NB4 (cell line): ENCODE measurements around the gene SMIM31.
A peak's percentile ranks its signal among the peaks of the same experiment; 100 is the strongest.

Experiments
- DNase-seq: peaks from one replicate; pipeline ENCODE4 v3.0.0; 2010; ENCODE audit warnings: low read depth
- H3K4me3 ChIP-seq: one replicate; pipeline ENCODE4 v1.5.1; 2011; ENCODE audit warnings: mild to moderate bottlenecking, low read depth, low read length, moderate library complexity
- MYC ChIP-seq: IDR thresholded peaks from 2 replicates; pipeline ENCODE4 v1.6.1; 2011; ENCODE audit warnings: low read depth, low read length
- POLR2A ChIP-seq: IDR thresholded peaks from 2 replicates; pipeline ENCODE4 v1.6.1; 2011; ENCODE audit warnings: mild to moderate bottlenecking; ENCODE audit not compliant: insufficient read length; ENCODE audit errors: extremely low read depth
- TF ChIP-seq, protein P1 (sequence below): IDR thresholded peaks from 2 replicates; pipeline ENCODE4 v1.6.1; 2011; ENCODE audit warnings: low read depth, low read length
- TF ChIP-seq, protein P2 (sequence below): IDR thresholded peaks from one replicate; pipeline ENCODE4 v1.5.1; 2012; ENCODE audit warnings: low read depth, low read length

Gene SMIM31

DNA sequence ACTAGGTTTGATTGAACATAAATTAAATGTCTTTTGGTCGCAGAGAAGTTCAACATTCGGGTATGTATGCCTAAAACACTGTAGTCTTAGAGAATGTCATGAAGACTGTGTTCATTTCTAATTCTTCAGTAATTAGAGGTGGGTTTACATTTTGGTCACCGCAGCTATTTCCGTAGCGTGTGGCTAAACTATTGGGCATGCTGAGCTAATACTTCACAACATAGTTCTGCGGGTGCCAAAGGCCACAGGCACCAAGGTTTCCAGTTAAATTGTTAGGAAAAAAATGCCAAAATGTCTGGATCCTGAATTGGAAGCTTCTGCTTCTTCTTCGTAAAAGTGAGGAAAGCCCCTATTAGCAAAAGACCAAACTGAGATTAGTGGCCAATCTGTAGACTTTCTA is 25.1 kb downstream of the SMIM31 start:
- TF ChIP-seq MYC (no peak), POLR2A (no peak)
- TF ChIP-seq, protein P1, sequence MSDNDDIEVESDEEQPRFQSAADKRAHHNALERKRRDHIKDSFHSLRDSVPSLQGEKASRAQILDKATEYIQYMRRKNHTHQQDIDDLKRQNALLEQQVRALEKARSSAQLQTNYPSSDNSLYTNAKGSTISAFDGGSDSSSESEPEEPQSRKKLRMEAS: no peak
- TF ChIP-seq, protein P2, sequence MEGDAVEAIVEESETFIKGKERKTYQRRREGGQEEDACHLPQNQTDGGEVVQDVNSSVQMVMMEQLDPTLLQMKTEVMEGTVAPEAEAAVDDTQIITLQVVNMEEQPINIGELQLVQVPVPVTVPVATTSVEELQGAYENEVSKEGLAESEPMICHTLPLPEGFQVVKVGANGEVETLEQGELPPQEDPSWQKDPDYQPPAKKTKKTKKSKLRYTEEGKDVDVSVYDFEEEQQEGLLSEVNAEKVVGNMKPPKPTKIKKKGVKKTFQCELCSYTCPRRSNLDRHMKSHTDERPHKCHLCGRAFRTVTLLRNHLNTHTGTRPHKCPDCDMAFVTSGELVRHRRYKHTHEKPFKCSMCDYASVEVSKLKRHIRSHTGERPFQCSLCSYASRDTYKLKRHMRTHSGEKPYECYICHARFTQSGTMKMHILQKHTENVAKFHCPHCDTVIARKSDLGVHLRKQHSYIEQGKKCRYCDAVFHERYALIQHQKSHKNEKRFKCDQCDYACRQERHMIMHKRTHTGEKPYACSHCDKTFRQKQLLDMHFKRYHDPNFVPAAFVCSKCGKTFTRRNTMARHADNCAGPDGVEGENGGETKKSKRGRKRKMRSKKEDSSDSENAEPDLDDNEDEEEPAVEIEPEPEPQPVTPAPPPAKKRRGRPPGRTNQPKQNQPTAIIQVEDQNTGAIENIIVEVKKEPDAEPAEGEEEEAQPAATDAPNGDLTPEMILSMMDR: no peak
- no peak overlapping the region for H3K4me3 ChIP-seq
- no peak for DNase-seq

DNA sequence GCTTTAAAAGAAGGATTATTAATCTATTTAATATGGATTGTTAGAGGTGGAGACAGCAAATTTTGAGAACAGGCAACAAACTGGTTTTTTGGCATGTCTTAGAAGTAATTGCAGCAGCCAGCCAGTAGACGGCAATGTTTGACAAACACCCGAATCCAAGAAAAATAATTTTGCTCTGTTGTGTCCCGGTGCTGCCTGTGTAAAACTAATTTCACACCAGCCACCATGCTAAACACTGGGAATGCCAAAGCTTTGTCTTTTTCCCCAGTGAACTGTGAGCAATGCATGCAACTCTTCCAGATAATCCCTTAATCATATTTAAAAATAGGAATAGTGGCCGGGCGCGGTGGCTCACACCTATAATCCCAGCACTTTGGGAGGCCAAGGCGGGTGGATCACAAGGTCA is 25.9 kb downstream of the SMIM31 start:
- DNase-seq: peak; percentile 47
- no peak overlapping the region for H3K4me3 ChIP-seq

DNA sequence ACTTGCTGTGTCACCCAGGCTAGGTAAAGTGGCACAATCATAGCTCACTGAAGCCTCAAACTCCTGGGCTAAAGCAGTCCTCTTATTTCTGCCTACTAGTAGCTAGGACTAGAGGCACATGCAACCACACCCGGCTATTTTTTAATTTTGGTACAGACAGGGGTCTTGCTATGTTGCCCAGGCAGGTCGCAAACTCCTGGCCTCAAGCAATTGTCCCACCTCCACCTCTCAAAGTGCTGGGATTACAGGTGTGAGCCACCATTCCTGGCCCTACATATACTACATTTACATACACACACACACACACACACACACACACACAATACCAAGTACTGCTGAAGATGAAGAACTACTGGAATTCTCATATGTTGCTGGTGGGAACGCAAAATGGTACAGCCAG is 26.9 kb downstream of the SMIM31 start:
- no peak overlapping the region for H3K4me3 ChIP-seq
- TF ChIP-seq, protein P2: no peak
- TF ChIP-seq POLR2A: no peak
- TF ChIP-seq, protein P1: no peak
- no peak for TF ChIP-seq MYC
- no peak for DNase-seq

More for the DNA sequence above, 25.9 kb downstream of the SMIM31 start:
- TF ChIP-seq POLR2A: no peak
- no peak for TF ChIP-seq MYC
- TF ChIP-seq, protein P2: peak; percentile 75
- TF ChIP-seq, protein P1: no peak

DNA sequence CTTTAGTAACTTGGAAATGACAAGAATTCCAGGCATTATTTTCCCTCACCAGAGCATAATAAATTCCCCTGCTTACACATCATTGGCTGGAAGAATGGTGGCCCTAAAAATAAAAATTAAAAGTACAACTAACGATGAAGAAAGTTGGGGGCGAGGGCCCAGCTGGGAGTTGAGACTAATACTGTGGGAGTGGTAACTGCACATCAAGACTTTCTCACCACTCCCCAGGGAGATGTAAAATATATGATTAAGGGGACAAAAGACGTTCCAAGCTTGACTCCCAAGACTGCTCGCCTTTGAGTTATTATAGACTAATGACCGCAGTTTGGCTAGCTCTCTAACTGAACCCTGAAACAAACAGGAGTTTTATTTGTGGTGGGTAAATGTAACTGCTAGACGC is 30.0 kb downstream of the SMIM31 start:
- H3K4me3 ChIP-seq: no peak overlapping the region
- TF ChIP-seq, protein P2: no peak
- TF ChIP-seq MYC: no peak
- TF ChIP-seq, protein P1: no peak
- no peak for TF ChIP-seq POLR2A
- DNase-seq: no peak

DNA sequence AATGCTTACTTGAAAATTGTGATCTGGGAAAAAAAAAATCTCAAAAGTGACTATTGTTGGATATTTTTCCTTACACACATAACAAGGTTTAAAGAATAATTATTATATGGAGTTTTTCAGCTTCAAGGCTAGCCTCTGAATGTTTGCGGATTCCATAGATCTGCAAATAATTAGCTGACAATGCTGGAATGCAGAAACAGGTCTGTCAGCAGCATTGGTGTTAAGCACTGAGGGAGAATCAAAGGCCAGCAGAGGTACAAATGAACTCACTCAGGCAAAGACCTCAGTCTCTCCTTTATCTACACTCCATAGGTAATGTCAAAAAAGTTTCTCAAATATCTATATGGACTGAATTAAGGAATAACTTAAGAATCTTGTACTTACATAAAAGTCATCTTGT is 35.1 kb downstream of the SMIM31 start:
- H3K4me3 ChIP-seq: no peak overlapping the region
- DNase-seq: no peak

More for the DNA sequence above, 35.1 kb downstream of the SMIM31 start:
- TF ChIP-seq, protein P1: no peak
- TF ChIP-seq, protein P2: no peak
- TF ChIP-seq POLR2A: no peak
- no peak for TF ChIP-seq MYC
